Erythroblast (primary cell): ENCODE data around the gene SYTL4.

ENCODE experiments used
- GATA1 ChIP-seq: IDR thresholded peaks from 2 replicates; pipeline ENCODE4 v1.6.1; 2011; ENCODE audit warnings: low read depth, mild to moderate bottlenecking, control low read depth, low read length, moderate library complexity
- POLR2A ChIP-seq: IDR thresholded peaks from 2 replicates; pipeline ENCODE4 v1.6.1; 2011; ENCODE audit warnings: mild to moderate bottlenecking, low read length

DNA sequence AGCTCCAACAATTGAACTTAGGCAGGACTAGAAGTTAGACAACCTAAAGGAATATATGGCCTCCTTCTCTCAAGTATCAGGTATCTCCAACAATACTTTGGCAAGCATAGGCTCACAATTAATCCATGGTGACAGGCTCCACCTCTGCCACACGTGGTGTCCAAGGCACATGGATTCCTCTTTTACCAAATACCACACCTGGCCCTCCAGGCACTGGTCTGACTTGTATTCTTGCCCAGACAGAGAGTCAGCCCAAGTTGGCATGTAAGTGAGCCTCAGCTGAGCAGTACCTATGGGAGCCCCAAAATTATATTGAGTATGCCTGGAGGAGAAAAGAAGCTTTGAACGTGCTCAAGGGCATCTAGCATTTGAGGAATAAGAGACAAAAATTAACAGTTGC lies 68.3 kb downstream of the SYTL4 start:
- no peak for TF ChIP-seq POLR2A
- no peak for TF ChIP-seq GATA1
